Measurements from ENCODE around the gene HINT2. TPM values are rescaled to one million over a fixed set of nuclear protein-coding genes. Genes with fewer than 3 reads are reported as not detected.

The HINT2 gene
- total RNA-seq, 1 experiment from 2014 or later: 110 TPM

DNA sequence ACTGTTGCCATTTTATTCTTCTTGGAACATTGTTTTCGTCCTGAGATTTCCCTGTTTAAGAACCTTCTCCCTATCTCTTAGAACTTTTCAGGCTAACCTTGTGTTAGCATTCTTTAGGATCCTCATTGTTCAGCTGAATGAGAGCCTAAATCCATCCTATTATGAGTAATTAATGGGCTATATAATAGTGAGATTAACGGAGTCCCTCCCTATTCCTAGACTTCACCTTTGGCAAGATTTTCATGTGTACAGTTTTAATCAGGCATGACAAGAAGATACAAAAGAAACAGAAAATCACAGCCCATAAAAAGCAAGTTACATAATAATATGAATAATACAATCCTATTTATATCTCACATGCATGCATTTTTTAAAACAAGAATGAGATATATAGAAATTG lies 51.7 kb downstream of the HINT2 start:
- peaks cover 1% of the 10 kb centered on the region; the same call in 1 of the 2 replicates for H3K4me1 ChIP-seq
- CTCF ChIA-PET: interaction anchor here (0.6 to 1.1 kb wide), 2 partner anchors 27 to 63 kb away, joined by 3 read pairs; no protein-coding TSS in a partner anchor
- H3K4me1 Mint-ChIP-seq (ENCODE audit: low read depth, unreplicated experiment): peaks cover 14% of the 10 kb centered on the region
- H3K4me3 ChIP-seq (ENCODE audit: low read depth, low read length): no peak overlapping the region
- POLR2A ChIA-PET: no interaction called here
- H3K36me3 ChIP-seq (ENCODE audit: control insufficient read depth, insufficient read depth, low read length): no peaks in the 10 kb centered on the region
- no peaks in the 10 kb centered on the region for H3K27me3 ChIP-seq (replicated peaks; ENCODE audit: control insufficient read depth, insufficient read depth, low read length)
- no peaks in the 10 kb centered on the region for H3K36me3 Mint-ChIP-seq (ENCODE audit: insufficient read depth, unreplicated experiment)
- H3K27me3 Mint-ChIP-seq (ENCODE audit: insufficient read depth, unreplicated experiment): no peaks in the 10 kb centered on the region
- no peak overlapping the region for H3K27ac Mint-ChIP-seq (ENCODE audit: unreplicated experiment)
- H3K4me3 Mint-ChIP-seq (ENCODE audit: unreplicated experiment): no peak overlapping the region
- no peak for DNase-seq
- H3K9me3 ChIP-seq: no peaks in the 10 kb centered on the region
- BruUV-seq (replicated peaks): no TSS peak
- intact Hi-C loops (cut with micrococcal nuclease; ENCODE audit: unreplicated experiment): no loop called here
- no peaks in the 10 kb centered on the region for H3K9me3 Mint-ChIP-seq (ENCODE audit: unreplicated experiment)
- TF ChIP-seq, protein P1, sequence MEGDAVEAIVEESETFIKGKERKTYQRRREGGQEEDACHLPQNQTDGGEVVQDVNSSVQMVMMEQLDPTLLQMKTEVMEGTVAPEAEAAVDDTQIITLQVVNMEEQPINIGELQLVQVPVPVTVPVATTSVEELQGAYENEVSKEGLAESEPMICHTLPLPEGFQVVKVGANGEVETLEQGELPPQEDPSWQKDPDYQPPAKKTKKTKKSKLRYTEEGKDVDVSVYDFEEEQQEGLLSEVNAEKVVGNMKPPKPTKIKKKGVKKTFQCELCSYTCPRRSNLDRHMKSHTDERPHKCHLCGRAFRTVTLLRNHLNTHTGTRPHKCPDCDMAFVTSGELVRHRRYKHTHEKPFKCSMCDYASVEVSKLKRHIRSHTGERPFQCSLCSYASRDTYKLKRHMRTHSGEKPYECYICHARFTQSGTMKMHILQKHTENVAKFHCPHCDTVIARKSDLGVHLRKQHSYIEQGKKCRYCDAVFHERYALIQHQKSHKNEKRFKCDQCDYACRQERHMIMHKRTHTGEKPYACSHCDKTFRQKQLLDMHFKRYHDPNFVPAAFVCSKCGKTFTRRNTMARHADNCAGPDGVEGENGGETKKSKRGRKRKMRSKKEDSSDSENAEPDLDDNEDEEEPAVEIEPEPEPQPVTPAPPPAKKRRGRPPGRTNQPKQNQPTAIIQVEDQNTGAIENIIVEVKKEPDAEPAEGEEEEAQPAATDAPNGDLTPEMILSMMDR (IDR thresholded peaks at IDR 0.05; ENCODE audit: insufficient read depth in 1 of 2, low read depth in 1 of 2, low read length in 1 of 2, severe bottlenecking in 1 of 2, unreplicated experiment in 1 of 2): no peak

Other genes starting within 250 kb of the HINT2 start
- gene TESK1, start 209.8 kb downstream of the HINT2 start, total RNA-seq (2022): 27.9 and 30.1 TPM in 2 replicates
- 0.70 and 0.95 TPM in 2 replicates for gene CD72, start 196.6 kb downstream of the HINT2 start, total RNA-seq (2022)
- gene SIT1, start 164.1 kb downstream of the HINT2 start, total RNA-seq (2022): not detected in 2 replicates
- gene RMRP, start 157.0 kb downstream of the HINT2 start, total RNA-seq (2022): 10,161 and 10,726 TPM in 2 replicates
- 11.8 and 12.1 TPM in 2 replicates for gene CCDC107, start 156.8 kb downstream of the HINT2 start, total RNA-seq (2022)
- gene ARHGEF39, start 149.8 kb downstream of the HINT2 start, total RNA-seq (2022): 31.4 and 32.8 TPM in 2 replicates
- not detected in 2 replicates for gene CA9, start 141.1 kb downstream of the HINT2 start, total RNA-seq (2022)
- gene TPM2, start 125.1 kb downstream of the HINT2 start, total RNA-seq (2022): 21.8 and 26.5 TPM in 2 replicates
- 147 and 165 TPM in 2 replicates for gene TLN1, start 82.8 kb downstream of the HINT2 start, total RNA-seq (2022)
- gene CREB3, start 82.4 kb downstream of the HINT2 start, total RNA-seq (2022): 50.4 and 54.1 TPM in 2 replicates
- 108 and 111 TPM in 2 replicates for gene GBA2, start 65.8 kb downstream of the HINT2 start, total RNA-seq (2022)
- gene RGP1, start 65.8 kb downstream of the HINT2 start, total RNA-seq (2022): 25.0 and 27.1 TPM in 2 replicates
- gene MSMP, start 60.8 kb downstream of the HINT2 start, total RNA-seq (2022): not detected in 2 replicates
- 40.5 and 44.1 TPM in 2 replicates for gene NPR2, start 23.5 kb downstream of the HINT2 start, total RNA-seq (2022)
- gene SPAG8, start 2.8 kb downstream of the HINT2 start, total RNA-seq (2022): 0.19 and 0.29 TPM in 2 replicates
- gene FAM221B, start 13.7 kb upstream of the HINT2 start, total RNA-seq (2022): not detected in 2 replicates
- 4.8 and 4.9 TPM in 2 replicates for gene TMEM8B, start 14.2 kb upstream of the HINT2 start, total RNA-seq (2022)
- not detected in 2 replicates for gene OR13J1, start 55.4 kb upstream of the HINT2 start, total RNA-seq (2022)
- gene HRCT1, start 91.2 kb upstream of the HINT2 start, total RNA-seq (2022): not detected in 2 replicates
- gene SPAAR, start 94.4 kb upstream of the HINT2 start, total RNA-seq (2022): not detected in 2 replicates
- gene OR2S2, start 143.1 kb upstream of the HINT2 start, total RNA-seq (2022): not detected in 2 replicates
- gene RECK, start 221.9 kb upstream of the HINT2 start, total RNA-seq (2022): 1.1 and 1.8 TPM in 2 replicates

All from Caco-2 (cell line).